Measurements from ENCODE around the gene VWA2.
A peak's percentile ranks its signal among the peaks of the same experiment; 100 is the strongest.
"Not testable (repeated sequence)": the region's sequence is repeated elsewhere in the genome, so short reads cannot be mapped to it uniquely, and the experiment has no call there.

VWA2 gene

GRCh38 chr10:114327537-114328440 is 88.7 kb downstream of the VWA2 start:
- H2AFZ ChIP-seq (ENCODE audit: low read depth, low read length): no peak overlapping the region
- H3K4me1 ChIP-seq (ENCODE audit: insufficient read depth, low read length): no peaks in the 10 kb centered on the region
- H3K4me3 ChIP-seq (ENCODE audit: low read length): no peak overlapping the region
- H3K9me3 ChIP-seq (ENCODE audit: low read length): no peaks in the 10 kb centered on the region
- no peaks in the 10 kb centered on the region for H3K36me3 ChIP-seq (ENCODE audit: insufficient read depth, low read length)
- H3K27me3 ChIP-seq (ENCODE audit: insufficient read depth, low read length): no peaks in the 10 kb centered on the region

GRCh38 chr10:114328441-114328812 is 89.4 kb downstream of the VWA2 start:
- H3K4me1 ChIP-seq (ENCODE audit: insufficient read depth, low read length): no peaks in the 10 kb centered on the region
- H3K9me3 ChIP-seq (ENCODE audit: low read length): no peaks in the 10 kb centered on the region
- no peak overlapping the region for H2AFZ ChIP-seq (ENCODE audit: low read depth, low read length)
- H3K36me3 ChIP-seq (ENCODE audit: insufficient read depth, low read length): no peaks in the 10 kb centered on the region
- no peaks in the 10 kb centered on the region for H3K27me3 ChIP-seq (ENCODE audit: insufficient read depth, low read length)
- no peak overlapping the region for H3K4me3 ChIP-seq (ENCODE audit: low read length)

DNA sequence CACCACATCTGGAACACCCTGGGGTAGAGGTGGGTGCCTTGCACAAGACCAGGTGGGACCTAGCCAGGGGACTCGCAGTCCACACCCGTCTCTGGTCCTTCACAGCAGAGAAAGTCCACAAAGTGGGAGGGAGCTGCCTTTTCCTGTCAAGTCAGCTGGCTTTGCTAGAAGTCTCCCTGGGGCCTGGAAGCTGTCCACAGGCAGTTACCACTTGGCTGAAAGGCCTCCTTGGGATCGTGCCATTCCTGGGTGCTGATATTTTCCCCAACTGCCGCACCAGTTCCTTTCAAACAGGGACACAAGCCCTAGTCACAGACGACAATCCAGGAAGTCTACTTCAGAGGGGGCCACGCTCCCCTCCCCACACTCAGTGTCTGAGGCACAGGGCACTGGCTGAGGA is 89.8 kb downstream of the VWA2 start:
- no peaks in the 10 kb centered on the region for H3K4me1 ChIP-seq (ENCODE audit: insufficient read depth, low read length)
- no peaks in the 10 kb centered on the region for H3K27me3 ChIP-seq (ENCODE audit: insufficient read depth, low read length)
- no peak overlapping the region for H2AFZ ChIP-seq (ENCODE audit: low read depth, low read length)
- H3K4me3 ChIP-seq (ENCODE audit: low read length): no peak overlapping the region
- no peaks in the 10 kb centered on the region for H3K36me3 ChIP-seq (ENCODE audit: insufficient read depth, low read length)
- no peaks in the 10 kb centered on the region for H3K9me3 ChIP-seq (ENCODE audit: low read length)

- no peaks in the 10 kb centered on the region for H3K36me3 ChIP-seq (ENCODE audit: insufficient read depth, low read length)
- H3K4me1 ChIP-seq (ENCODE audit: insufficient read depth, low read length): no peaks in the 10 kb centered on the region
- no peaks in the 10 kb centered on the region for H3K9me3 ChIP-seq (ENCODE audit: low read length)
- H3K4me3 ChIP-seq (ENCODE audit: low read length): no peak overlapping the region
- H3K27me3 ChIP-seq (ENCODE audit: insufficient read depth, low read length): no peaks in the 10 kb centered on the region
- H2AFZ ChIP-seq (ENCODE audit: low read depth, low read length): no peak overlapping the region
Observed at GRCh38 chr10:114329634-114330365, 90.7 kb downstream of the VWA2 start.

DNA sequence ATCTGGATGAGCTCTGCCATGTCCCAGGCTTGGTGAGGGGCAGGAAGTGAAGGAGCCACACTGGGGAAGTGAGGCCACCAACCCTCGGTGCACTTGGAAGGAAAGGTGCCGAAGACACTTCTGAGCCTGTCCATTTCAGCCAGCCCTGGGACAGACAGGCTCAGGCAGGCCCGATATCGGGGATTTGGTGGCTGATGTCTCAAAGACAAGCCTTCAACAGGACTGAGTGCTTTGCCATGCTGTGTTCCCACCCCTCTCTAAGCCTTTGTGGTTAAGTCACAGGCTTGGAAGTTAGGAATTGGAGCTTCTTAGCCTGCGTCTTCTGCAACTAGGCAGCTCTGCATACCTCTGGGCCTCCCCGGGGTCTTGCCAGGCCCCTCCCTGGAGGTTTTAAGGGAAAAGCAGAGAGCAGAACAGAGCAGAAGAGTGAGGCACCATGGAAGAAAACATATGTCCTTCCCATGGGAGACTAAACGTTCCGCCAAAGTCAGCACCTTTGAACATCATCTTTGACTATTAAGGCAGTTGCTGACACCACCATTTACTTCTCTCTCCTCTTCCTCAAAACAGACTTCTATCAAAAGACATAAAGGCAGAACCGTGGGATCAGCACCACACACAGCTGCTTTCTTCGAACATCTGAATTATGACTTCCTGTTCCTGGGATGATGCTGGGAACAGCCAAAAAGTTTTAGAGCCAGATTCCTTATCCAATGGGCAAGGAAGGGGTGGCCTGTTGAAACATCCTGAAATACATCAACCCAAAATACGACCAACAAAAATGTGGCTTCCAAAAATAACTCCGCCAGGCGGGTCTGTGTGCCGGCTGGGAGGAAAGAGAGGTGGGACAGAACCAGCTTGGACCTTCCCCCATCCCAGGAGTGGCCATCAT is 93.5 kb downstream of the VWA2 start:
- no peaks in the 10 kb centered on the region for H3K9me3 ChIP-seq (ENCODE audit: low read length)
- H3K27me3 ChIP-seq (ENCODE audit: insufficient read depth, low read length): no peaks in the 10 kb centered on the region
- H3K36me3 ChIP-seq (ENCODE audit: insufficient read depth, low read length): no peaks in the 10 kb centered on the region
- H3K4me3 ChIP-seq (ENCODE audit: low read length): no peak overlapping the region
- H2AFZ ChIP-seq (ENCODE audit: low read depth, low read length): no peak overlapping the region
- H3K4me1 ChIP-seq (ENCODE audit: insufficient read depth, low read length): peaks cover 8% of the 10 kb centered on the region

- not testable (repeated sequence) for H3K27me3 ChIP-seq (ENCODE audit: insufficient read depth, low read length); H2AFZ ChIP-seq (ENCODE audit: low read depth, low read length); H3K9me3 ChIP-seq (ENCODE audit: low read length); H3K4me3 ChIP-seq (ENCODE audit: low read length); H3K36me3 ChIP-seq (ENCODE audit: insufficient read depth, low read length)
- H3K4me1 ChIP-seq (ENCODE audit: insufficient read depth, low read length): peaks cover 15% of the 10 kb centered on the region
Observed at GRCh38 chr10:114333441-114333840, 94.4 kb downstream of the VWA2 start.

GRCh38 chr10:114334301-114334700 is 95.2 kb downstream of the VWA2 start:
- Histone ChIP-seq H3K4me1 (ENCODE audit: insufficient read depth, low read length) (peaks cover 15% of the 10 kb centered on the region), H3K27me3 (ENCODE audit: insufficient read depth, low read length) (no peaks in the 10 kb centered on the region), H2AFZ (ENCODE audit: low read depth, low read length) (no peak overlapping the region), H3K36me3 (ENCODE audit: insufficient read depth, low read length) (no peaks in the 10 kb centered on the region), H3K9me3 (ENCODE audit: low read length) (no peaks in the 10 kb centered on the region), H3K4me3 (ENCODE audit: low read length) (no peak overlapping the region)

DNA sequence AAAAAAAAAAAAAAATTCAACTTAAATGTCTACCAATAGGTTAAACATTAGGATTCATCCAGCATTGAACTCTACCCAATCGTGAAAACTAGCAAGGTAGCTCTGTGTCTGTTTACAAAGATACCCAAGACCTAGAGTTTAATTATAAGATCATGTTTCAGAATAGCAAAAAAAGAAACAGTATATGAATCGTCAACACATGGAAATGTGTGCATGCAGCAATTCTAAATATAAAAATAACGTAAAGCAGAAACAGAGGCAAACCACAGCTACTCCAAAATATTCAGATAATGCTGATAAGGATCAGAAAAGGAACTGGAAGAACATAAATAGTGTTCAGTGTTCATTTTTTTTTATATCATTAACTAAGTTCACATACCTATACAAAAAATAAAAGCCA is 96.6 kb downstream of the VWA2 start:
- Histone ChIP-seq H3K9me3 (ENCODE audit: low read length) (no peaks in the 10 kb centered on the region), H3K4me3 (ENCODE audit: low read length) (no peak overlapping the region), H3K27me3 (ENCODE audit: insufficient read depth, low read length) (no peaks in the 10 kb centered on the region), H2AFZ (ENCODE audit: low read depth, low read length) (no peak overlapping the region), H3K36me3 (ENCODE audit: insufficient read depth, low read length) (no peaks in the 10 kb centered on the region), H3K4me1 (ENCODE audit: insufficient read depth, low read length) (peaks cover 15% of the 10 kb centered on the region)

- Histone ChIP-seq H3K4me1 (ENCODE audit: insufficient read depth, low read length) (peaks cover 15% of the 10 kb centered on the region), H3K4me3 (ENCODE audit: low read length) (no peak overlapping the region), H3K9me3 (ENCODE audit: low read length) (no peaks in the 10 kb centered on the region), H3K27me3 (ENCODE audit: insufficient read depth, low read length) (no peaks in the 10 kb centered on the region), H3K36me3 (ENCODE audit: insufficient read depth, low read length) (no peaks in the 10 kb centered on the region), H2AFZ (ENCODE audit: low read depth, low read length) (no peak overlapping the region)
Observed at GRCh38 chr10:114336823-114337509, 97.9 kb downstream of the VWA2 start.

- no peaks in the 10 kb centered on the region for H3K9me3 ChIP-seq (ENCODE audit: low read length)
- H2AFZ ChIP-seq (ENCODE audit: low read depth, low read length): peak overlapping the region; percentile 21
- no peaks in the 10 kb centered on the region for H3K36me3 ChIP-seq (ENCODE audit: insufficient read depth, low read length)
- H3K4me1 ChIP-seq (ENCODE audit: insufficient read depth, low read length): peaks cover 15% of the 10 kb centered on the region
- H3K27me3 ChIP-seq (ENCODE audit: insufficient read depth, low read length): no peaks in the 10 kb centered on the region
- H3K4me3 ChIP-seq (ENCODE audit: low read length): no peak overlapping the region
Observed at GRCh38 chr10:114337510-114338462, 98.7 kb downstream of the VWA2 start.

GRCh38 chr10:114340816-114341215 is 101.8 kb downstream of the VWA2 start:
- H3K27me3 ChIP-seq (ENCODE audit: insufficient read depth, low read length): no peaks in the 10 kb centered on the region
- no peaks in the 10 kb centered on the region for H3K36me3 ChIP-seq (ENCODE audit: insufficient read depth, low read length)
- no peak overlapping the region for H2AFZ ChIP-seq (ENCODE audit: low read depth, low read length)
- H3K9me3 ChIP-seq (ENCODE audit: low read length): no peaks in the 10 kb centered on the region
- peaks cover 22% of the 10 kb centered on the region for H3K4me1 ChIP-seq (ENCODE audit: insufficient read depth, low read length)
- no peak overlapping the region for H3K4me3 ChIP-seq (ENCODE audit: low read length)

All from neuron (in vitro differentiated cells).